Parathyroid adenoma (tissue), 2 donors: ENCODE measurements around the gene ZEB1.

Experiments used
- H2AFZ ChIP-seq: fragments of 300-600 bp; sonication (generic); one replicate; pipeline ENCODE4 v1.7.0; 2017; ENCODE audit warnings: antibody characterized with exemption, mild to moderate bottlenecking
- H3K27ac ChIP-seq: fragments of 300-600 bp; sonication (generic); one replicate; pipeline ENCODE4 v1.7.0; 2017
- H3K27me3 ChIP-seq: fragments of 300-600 bp; sonication (generic); one replicate; pipeline ENCODE4 v1.7.0; 2017; ENCODE audit warnings: low read length; ENCODE audit not compliant: control insufficient read depth, insufficient read depth
- H3K36me3 ChIP-seq: fragments of 300-600 bp; sonication (generic); one replicate; pipeline ENCODE4 v1.7.0; 2017; ENCODE audit warnings: low read length; ENCODE audit not compliant: control insufficient read depth, insufficient read depth
- H3K4me1 ChIP-seq: fragments of 300-600 bp; sonication (generic); one replicate; pipeline ENCODE4 v1.7.0; 2017; ENCODE audit warnings: control low read depth
- H3K4me2 ChIP-seq: fragments of 300-600 bp; sonication (generic); one replicate; pipeline ENCODE4 v1.7.0; 2017; ENCODE audit warnings: low read length
- H3K4me3 ChIP-seq: fragments of 300-600 bp; sonication (generic); one replicate; pipeline ENCODE4 v1.7.0; 2017; ENCODE audit warnings: low read depth, low read length
- H3K79me2 ChIP-seq: fragments of 300-600 bp; sonication (generic); one replicate; pipeline ENCODE4 v1.7.0; 2017; ENCODE audit warnings: control low read depth
- H3K9ac ChIP-seq: fragments of 300-600 bp; sonication (generic); one replicate; pipeline ENCODE4 v1.7.0; 2017; ENCODE audit warnings: mild to moderate bottlenecking
- H3K9me3 ChIP-seq: fragments of 300-600 bp; sonication (generic); one replicate; pipeline ENCODE4 v1.7.0; 2017; ENCODE audit warnings: low read length; ENCODE audit not compliant: control insufficient read depth
- TF ChIP-seq, protein P1 (sequence below): fragments of 300-600 bp; sonication (generic); IDR thresholded peaks from one replicate; pipeline ENCODE4 v1.7.0; 2017; ENCODE audit warnings: antibody characterized with exemption, mild to moderate bottlenecking
- donor health status: primary hyperparathyroidism.

ZEB1 gene

GRCh38 chr10:31468536-31468859, 149.5 kb downstream of the ZEB1 start:
- Histone ChIP-seq H3K79me2 (no peaks in the 10 kb centered on the region), H3K9ac (no peak overlapping the region), H3K4me2 (no peak overlapping the region), H3K4me3 (no peak overlapping the region), H3K9me3 (no peaks in the 10 kb centered on the region), H3K4me1 (no peaks in the 10 kb centered on the region), H3K36me3 (no peaks in the 10 kb centered on the region), H3K27me3 (no peaks in the 10 kb centered on the region), H3K27ac (no peak overlapping the region), H2AFZ (no peak overlapping the region)
- TF ChIP-seq, protein P1, sequence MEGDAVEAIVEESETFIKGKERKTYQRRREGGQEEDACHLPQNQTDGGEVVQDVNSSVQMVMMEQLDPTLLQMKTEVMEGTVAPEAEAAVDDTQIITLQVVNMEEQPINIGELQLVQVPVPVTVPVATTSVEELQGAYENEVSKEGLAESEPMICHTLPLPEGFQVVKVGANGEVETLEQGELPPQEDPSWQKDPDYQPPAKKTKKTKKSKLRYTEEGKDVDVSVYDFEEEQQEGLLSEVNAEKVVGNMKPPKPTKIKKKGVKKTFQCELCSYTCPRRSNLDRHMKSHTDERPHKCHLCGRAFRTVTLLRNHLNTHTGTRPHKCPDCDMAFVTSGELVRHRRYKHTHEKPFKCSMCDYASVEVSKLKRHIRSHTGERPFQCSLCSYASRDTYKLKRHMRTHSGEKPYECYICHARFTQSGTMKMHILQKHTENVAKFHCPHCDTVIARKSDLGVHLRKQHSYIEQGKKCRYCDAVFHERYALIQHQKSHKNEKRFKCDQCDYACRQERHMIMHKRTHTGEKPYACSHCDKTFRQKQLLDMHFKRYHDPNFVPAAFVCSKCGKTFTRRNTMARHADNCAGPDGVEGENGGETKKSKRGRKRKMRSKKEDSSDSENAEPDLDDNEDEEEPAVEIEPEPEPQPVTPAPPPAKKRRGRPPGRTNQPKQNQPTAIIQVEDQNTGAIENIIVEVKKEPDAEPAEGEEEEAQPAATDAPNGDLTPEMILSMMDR: no peak

- no peak overlapping the region for H3K27ac ChIP-seq
- H3K79me2 ChIP-seq: no peaks in the 10 kb centered on the region
- H3K27me3 ChIP-seq: no peaks in the 10 kb centered on the region
- no peak overlapping the region for H3K4me3 ChIP-seq
- no peak overlapping the region for H3K4me2 ChIP-seq
- no peaks in the 10 kb centered on the region for H3K4me1 ChIP-seq
- H3K9me3 ChIP-seq: no peaks in the 10 kb centered on the region
- H3K36me3 ChIP-seq: no peaks in the 10 kb centered on the region
- no peak overlapping the region for H2AFZ ChIP-seq
- H3K9ac ChIP-seq: no peak overlapping the region
- TF ChIP-seq, protein P1: no peak
These were observed 156.5 kb downstream of the ZEB1 start for GRCh38 chr10:31475519-31475918.

DNA sequence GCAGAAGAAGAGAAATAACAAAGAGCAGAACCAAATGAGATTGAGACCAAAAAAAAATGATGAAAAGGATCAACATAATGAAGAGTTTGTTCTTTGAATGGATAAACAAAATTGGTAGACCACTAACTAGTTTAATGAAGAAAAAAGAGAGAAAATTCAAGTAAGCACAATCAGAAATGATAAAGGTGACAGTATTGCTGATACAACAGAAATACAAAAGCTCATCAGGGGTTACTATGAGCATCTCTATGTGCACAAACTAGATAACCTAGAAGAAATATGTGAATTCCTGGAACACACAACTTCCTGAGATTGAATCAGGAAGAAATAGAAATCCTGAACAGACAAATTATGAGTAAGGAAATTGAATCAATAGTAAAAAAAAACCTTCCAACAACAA, 157.1 kb downstream of the ZEB1 start:
- Histone ChIP-seq H3K79me2 (no peaks in the 10 kb centered on the region), H3K4me3 (no peak overlapping the region), H3K27me3 (no peaks in the 10 kb centered on the region), H2AFZ (no peak overlapping the region), H3K36me3 (no peaks in the 10 kb centered on the region), H3K9ac (no peak overlapping the region), H3K4me1 (no peaks in the 10 kb centered on the region), H3K27ac (no peak overlapping the region), H3K9me3 (no peaks in the 10 kb centered on the region), H3K4me2 (no peak overlapping the region)
- TF ChIP-seq, protein P1: no peak

DNA sequence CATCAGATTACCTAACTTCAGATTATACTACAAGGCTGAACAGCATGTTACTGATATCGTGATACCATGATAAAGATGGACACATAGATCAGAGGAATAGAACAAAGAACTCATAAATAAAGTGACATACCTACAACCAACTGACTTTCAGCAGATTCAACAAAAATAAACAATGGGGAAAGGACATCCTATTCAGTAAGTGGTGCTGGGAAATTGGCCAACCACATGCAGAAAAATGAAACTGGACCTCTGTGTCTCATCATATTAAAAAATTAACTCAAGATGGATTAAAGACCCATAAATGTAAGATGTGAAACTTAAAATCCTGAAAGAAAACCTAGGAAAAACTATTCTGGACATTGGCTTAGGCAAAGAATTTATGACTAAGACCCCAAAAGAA, 158.6 kb downstream of the ZEB1 start:
- H3K36me3 ChIP-seq: no peaks in the 10 kb centered on the region
- no peak overlapping the region for H3K27ac ChIP-seq
- no peak overlapping the region for H3K4me3 ChIP-seq
- no peak overlapping the region for H2AFZ ChIP-seq
- H3K9me3 ChIP-seq: no peaks in the 10 kb centered on the region
- H3K4me2 ChIP-seq: no peak overlapping the region
- no peaks in the 10 kb centered on the region for H3K4me1 ChIP-seq
- H3K27me3 ChIP-seq: no peaks in the 10 kb centered on the region
- TF ChIP-seq, protein P1: no peak
- H3K79me2 ChIP-seq: no peaks in the 10 kb centered on the region
- H3K9ac ChIP-seq: no peak overlapping the region

DNA sequence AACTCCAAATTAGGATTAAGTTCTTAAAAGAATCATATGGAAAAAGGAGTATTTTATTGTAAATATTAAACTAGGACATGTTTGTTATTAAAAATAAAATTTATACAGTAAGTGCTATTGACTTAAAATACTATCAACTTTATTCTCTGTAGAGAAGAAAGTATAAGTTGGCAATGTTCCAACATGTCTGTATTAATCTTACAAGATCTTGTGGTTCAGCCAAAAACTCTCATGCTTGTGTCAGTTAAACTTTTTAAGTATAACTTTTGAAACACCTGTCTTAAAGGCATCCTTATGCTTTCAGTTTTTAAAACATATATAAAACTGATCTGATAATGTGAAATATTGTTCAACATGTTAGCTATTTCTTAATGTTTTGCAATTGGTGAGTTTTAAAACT, 160.7 kb downstream of the ZEB1 start:
- TF ChIP-seq, protein P1: no peak
- Histone ChIP-seq H3K9ac (no peak overlapping the region), H3K4me2 (no peak overlapping the region), H3K4me3 (no peak overlapping the region), H3K9me3 (no peaks in the 10 kb centered on the region), H3K4me1 (no peaks in the 10 kb centered on the region), H3K27me3 (no peaks in the 10 kb centered on the region), H3K27ac (no peak overlapping the region), H3K79me2 (no peaks in the 10 kb centered on the region), H3K36me3 (no peaks in the 10 kb centered on the region), H2AFZ (no peak overlapping the region)
